HepG2 (cell line): ENCODE results near the gene PSMA3. TPM values are rescaled to one million over a fixed set of nuclear protein-coding genes. Genes with fewer than 3 reads are reported as not detected.

ENCODE experiments used
- ATAC-seq: fragments of 200-7000 bp; cut with Tn5 transposase; 3 replicates; pipeline ENCODE4 v1.9.1; 2020; ENCODE audit warnings: mild to moderate bottlenecking, moderate library complexity
- BruUV-seq: library from RNA; stranded (reverse); fragments of 400-500 nt; replicated peaks from 2 replicates; lab custom pipeline; 2021; lab: Mats Ljungman, UMichigan
- CTCF ChIA-PET: fragments of 300-600 bp; formaldehyde crosslinking; extraction: SDS; loops from one replicate; lab custom pipeline; 2021; ENCODE audit warnings: low total read pairs, inconsistent platforms, low intra/inter-chr PET ratio; lab: Yijun Ruan, JAX
- POLR2A ChIA-PET: fragments of 350-600 bp; sonication (Branson Sonifier 250); formaldehyde crosslinking; loops from one replicate; lab custom pipeline; 2020; ENCODE audit warnings: antibody characterized with exemption, inconsistent platforms; lab: Yijun Ruan, JAX
- DNase-seq: peaks from one replicate; pipeline ENCODE4 v3.0.0-alpha.2; 2015; ENCODE audit warnings: low spot score
- FAIRE-seq: peaks from 3 replicates; lab custom pipeline; 2011; peaks lifted over from hg19 to GRCh38; lab: Jason Lieb, UNC
- H2AFZ ChIP-seq: one replicate; pipeline ENCODE4 v1.6.1; 2011; ENCODE audit warnings: low read length, inconsistent platforms
- H3K27ac ChIP-seq: fragments of 300-600 bp; 3 replicates; pipeline ENCODE4 v1.8.0; 2011; ENCODE audit warnings: mixed run types, mild to moderate bottlenecking, mixed read lengths, low read length, inconsistent platforms; ENCODE audit not compliant: insufficient read depth; ENCODE audit errors: extremely low read length
- H3K27me3 ChIP-seq, 2 experiments: fragments of 200-600 bp in 1 of 2; 2 replicates in 1 of 2; 3 replicates in 1 of 2; pipeline versions ENCODE4 v1.6.0 to v1.8.0; 2011; ENCODE audit warnings: low read length in 2 of 2, mild to moderate bottlenecking in 2 of 2, moderate library complexity in 2 of 2, inconsistent platforms in 1 of 2; ENCODE audit not compliant: insufficient read depth in 2 of 2, control insufficient read depth in 1 of 2
- H3K36me3 ChIP-seq, 2 experiments: fragments of 200-600 bp in 1 of 2; replicated peaks in 1 of 2; 2 replicates in 1 of 2; 3 replicates in 1 of 2; pipeline versions ENCODE4 v1.5.1 to v1.8.0; 2011; ENCODE audit warnings: low read length in 2 of 2, inconsistent platforms in 1 of 2; ENCODE audit not compliant: insufficient read depth in 2 of 2, control insufficient read depth in 1 of 2
- H3K4me1 ChIP-seq: 2 replicates; pipeline ENCODE4 v1.5.1; 2012; ENCODE audit warnings: low read length, inconsistent platforms; ENCODE audit not compliant: insufficient read depth
- H3K4me2 ChIP-seq: 2 replicates; pipeline ENCODE4 v1.6.0; 2011; ENCODE audit warnings: low read depth, low read length, inconsistent platforms
- H3K4me3 ChIP-seq, 3 experiments: fragments of 200-600 bp in 1 of 3; sonication (generic), shearing (Covaris generic) in 1 of 3; replicated peaks in 1 of 3; 2 replicates each; pipeline ENCODE4 v1.5.1; 2011 to 2016; ENCODE audit warnings: low read length in 3 of 3, inconsistent platforms in 2 of 3, low read depth in 2 of 3, mild to moderate bottlenecking in 2 of 3, control low read depth in 1 of 3, mixed read lengths in 1 of 3; ENCODE audit not compliant: insufficient read depth in 1 of 3
- H3K79me2 ChIP-seq: one replicate; pipeline ENCODE4 v1.6.1; 2011; ENCODE audit warnings: low read length, inconsistent platforms; ENCODE audit not compliant: insufficient read depth
- H3K9ac ChIP-seq: 2 replicates; pipeline ENCODE4 v1.6.0; 2011; ENCODE audit warnings: mild to moderate bottlenecking, low read depth, low read length, inconsistent platforms; ENCODE audit not compliant: insufficient read depth
- H3K9me3 ChIP-seq: 2 replicates; pipeline ENCODE4 v1.5.1; 2012; ENCODE audit warnings: mild to moderate bottlenecking, low read length
- H4K20me1 ChIP-seq: 2 replicates; pipeline ENCODE4 v1.6.0; 2011; ENCODE audit warnings: inconsistent platforms, mild to moderate bottlenecking, low read length, moderate library complexity; ENCODE audit not compliant: insufficient read depth
- BORCS8-MEF2B ChIP-seq: sonication (generic); formaldehyde crosslinking; IDR thresholded peaks from 2 replicates; pipeline ENCODE4 v1.8.0; 2022; ENCODE audit warnings: mild to moderate bottlenecking, missing genetic modification reagents
- NR2C2 ChIP-seq: sonication (generic); formaldehyde crosslinking; IDR thresholded peaks from 2 replicates; pipeline ENCODE4 v1.4.0; 2020; ENCODE audit warnings: missing genetic modification reagents, mild to moderate bottlenecking, moderate library complexity, borderline replicate concordance
- TAF1 ChIP-seq: sonication (generic); formaldehyde crosslinking; IDR thresholded peaks from 2 replicates; pipeline ENCODE4 v1.4.0; 2020; ENCODE audit warnings: missing genetic modification reagents
- TCF7 ChIP-seq: sonication (generic); IDR thresholded peaks from 2 replicates; pipeline ENCODE4 v1.6.1; 2016; ENCODE audit warnings: antibody characterized with exemption, low read depth
- ZBTB46 ChIP-seq: sonication (generic); formaldehyde crosslinking; IDR thresholded peaks from 2 replicates; pipeline ENCODE4 v1.4.0; 2020; ENCODE audit warnings: mild to moderate bottlenecking, missing genetic modification reagents, borderline replicate concordance
- ZNF431 ChIP-seq: sonication (generic); formaldehyde crosslinking; IDR thresholded peaks from 2 replicates; pipeline ENCODE4 v1.9.0; 2022; ENCODE audit warnings: missing genetic modification reagents, low read depth, mild to moderate bottlenecking, borderline replicate concordance
- in situ Hi-C: cut with HindIII; loops from 2 replicates; pipeline ENCODE4 v1.10.0; 2017; ENCODE audit warnings: low pct_unique_long_range_greater_than_20kb; ENCODE audit not compliant: extremely low pct_ligation_motif_present
- intact Hi-C: fragments of 100-400 bp; cut with micrococcal nuclease; formaldehyde crosslinking; loops from one replicate; pipeline ENCODE4 v1.10.0; 2022; ENCODE audit not compliant: unreplicated experiment
- polyA plus RNA-seq, 8 experiments: library from polyadenylated mRNA; depleted of rRNA in 3 of 8; stranded (reverse) in 7 of 8; unstranded in 1 of 8; fragments of >200 nt; fragmentation: Illumina TruSeq in 4 of 8; extraction: Trizol in 4 of 8; gene quantifications; 2 replicates each; pipeline versions ENCODE4 v1.2.1 to v1.2.3, GENCODE V29; 2011 to 2016; ENCODE audit warnings: low read depth in 4 of 8, missing spikeins in 1 of 8, mixed read lengths in 1 of 8; ENCODE audit not compliant: insufficient read depth in 1 of 8
- total RNA-seq, 5 experiments: library from RNA; depleted of rRNA; stranded (reverse); fragments of >200 nt; fragmentation: Illumina TruSeq; extraction: Trizol; gene quantifications; 2 replicates each; pipeline ENCODE4 v1.2.3, GENCODE V29; 2016; ENCODE audit warnings: low read depth in 1 of 5

PSMA3 gene
- total and polyA plus RNA-seq, 2 of the 13 experiments (the other 11 are each of a cell fraction or from before 2014, with no cell fraction given) = 232 to 275 TPM

GRCh38 chr14:58272588-58273372 lies 28.1 kb downstream of the PSMA3 start (continued):
- peak; percentile 23; the same call in 1 of the 2 replicates for TF ChIP-seq NR2C2 (CRISPR knock-in tag)
- no peak for TF ChIP-seq TAF1
- peak; percentile 45; the same call in 1 of the 2 replicates for TF ChIP-seq ZNF431 (CRISPR knock-in tag)
- 0 out of 2 replicates have a peak, but pooled peaks have one; percentile 9 for TF ChIP-seq TCF7

DNA sequence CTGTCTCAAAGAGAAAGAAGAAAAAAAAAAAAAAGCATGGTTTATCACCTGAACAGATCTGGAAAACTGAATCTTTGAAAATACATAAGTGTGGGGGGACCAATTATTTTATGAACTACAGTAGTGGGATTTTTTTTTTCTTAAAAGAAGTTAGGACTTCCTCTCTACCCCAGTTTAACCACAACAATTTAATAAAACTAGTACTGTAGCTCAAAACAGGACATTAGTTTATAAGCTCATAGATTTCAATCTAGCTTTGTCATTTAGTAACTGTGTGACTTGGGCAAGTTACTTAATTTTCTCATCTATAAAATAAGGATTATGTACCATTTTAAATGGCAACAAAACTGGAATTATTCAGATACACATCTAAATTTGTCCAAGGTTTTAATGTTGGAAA lies 30.2 kb downstream of the PSMA3 start:
- no peak overlapping the region for H3K4me2 ChIP-seq
- ATAC-seq = no peak
- H3K79me2 ChIP-seq = peaks cover 77% of the 10 kb centered on the region
- no peak overlapping the region for H2AFZ ChIP-seq
- ChIA-PET CTCF (no interaction called here), POLR2A (interaction anchor here (0.9 to 7.3 kb wide), 4 partner anchors 12 to 30 kb away, joined by 3 to 92 read pairs (median 13); partner anchors contain the start of genes ARID4A and PSMA3)
- peak overlapping the region; percentile 44 for H3K27ac ChIP-seq
- no peak for FAIRE-seq
- no peak for DNase-seq
- no peak overlapping the region for H3K4me3 ChIP-seq
- H3K36me3 ChIP-seq = peaks cover 4 to 52% of the 10 kb centered on the region in 2 experiments
- H3K9ac ChIP-seq = no peak overlapping the region
- no TSS peak for BruUV-seq
- no peaks in the 10 kb centered on the region; the same call in 1 of the 2 replicates for H4K20me1 ChIP-seq
- in situ Hi-C loops = no loop called here
- peaks cover 84% of the 10 kb centered on the region for H3K4me1 ChIP-seq
- intact Hi-C loops = no loop called here
- TF ChIP-seq BORCS8-MEF2B (CRISPR knock-in tag) = no peak
- TF ChIP-seq ZBTB46 (CRISPR knock-in tag) = no peak
- no peaks in the 10 kb centered on the region for H3K9me3 ChIP-seq
- H3K27me3 ChIP-seq = no peaks in the 10 kb centered on the region
